ENCODE results near the gene GKN2. TPM values are rescaled to one million over a fixed set of nuclear protein-coding genes. Genes with fewer than 3 reads are reported as not detected.

Gene GKN2
- total and polyA plus RNA-seq, 11 donors, result not detected

- Histone ChIP-seq H3K27ac (no peak overlapping the region), H3K4me1 (peaks cover 0 to 13% (median 0%) of the 10 kb centered on the region in 12 donors), H3K27me3 (peaks cover 0 to 3% (median 0%) of the 10 kb centered on the region in 9 donors), H3K4me3 (no peak overlapping the region), H3K36me3 (no peaks in the 10 kb centered on the region), H3K9me3 (peaks cover 0 to 8% (median 0%) of the 10 kb centered on the region in 12 donors)
- no peak for DNase-seq
- 62 to 89% (median 81%) methylated on average over 1 of the region's 1 CpG for WGBS, 4 donors
- no peak for TF ChIP-seq CTCF (IDR thresholded peaks at IDR 0.05)
- no peak for TF ChIP-seq POLR2A (IDR thresholded peaks at IDR 0.05)
- intact Hi-C loops (cut with DNase I), result no loop called here
- no peak for ATAC-seq
These were observed 15.8 kb downstream of the GKN2 start for GRCh38 chr2:68936889-68937288.

- Histone ChIP-seq H3K36me3 (no peaks in the 10 kb centered on the region), H3K27me3 (peaks cover 0 to 2% (median 0%) of the 10 kb centered on the region in 9 donors), H3K4me1 (peaks cover 0 to 13% (median 0%) of the 10 kb centered on the region in 12 donors), H3K9me3 (peaks cover 0 to 8% (median 0%) of the 10 kb centered on the region in 12 donors), H3K4me3 (no peak overlapping the region), H3K27ac (no peak overlapping the region)
- WGBS, 4 donors, result 47 to 80% (median 59%) methylated on average over 2 of the region's 2 CpGs
- intact Hi-C loops (cut with DNase I), result no loop called here
- TF ChIP-seq POLR2A (IDR thresholded peaks at IDR 0.05), result no peak
- TF ChIP-seq CTCF (IDR thresholded peaks at IDR 0.05), result no peak
- DNase-seq (no peak), ATAC-seq (no peak)
These were observed 16.3 kb downstream of the GKN2 start for GRCh38 chr2:68936427-68936826.

- Histone ChIP-seq H3K27me3 (no peaks in the 10 kb centered on the region), H3K9me3 (peaks cover 0 to 8% (median 0%) of the 10 kb centered on the region in 12 donors), H3K4me3 (no peak overlapping the region), H3K4me1 (peaks cover 0 to 13% (median 0%) of the 10 kb centered on the region in 12 donors), H3K27ac (no peak overlapping the region), H3K36me3 (no peaks in the 10 kb centered on the region)
- DNase-seq, result no peak
- TF ChIP-seq POLR2A (IDR thresholded peaks at IDR 0.05), result no peak
- whole genome bisulfite sequencing, 4 donors, result 95 to 99% (median 98%) methylated on average over 5 of the region's 5 CpGs
- intact Hi-C loops (cut with DNase I), result no loop called here
- no peak for ATAC-seq
These were observed 17.2 kb downstream of the GKN2 start for GRCh38 chr2:68935471-68935870.

GRCh38 chr2:68934021-68934420 is 18.7 kb downstream of the GKN2 start:
- ATAC-seq, result no peak
- no peak for DNase-seq
- Histone ChIP-seq H3K27me3 (no peaks in the 10 kb centered on the region), H3K36me3 (no peaks in the 10 kb centered on the region), H3K27ac (no peak overlapping the region), H3K4me3 (no peak overlapping the region), H3K4me1 (peaks cover 0 to 13% (median 0%) of the 10 kb centered on the region in 12 donors), H3K9me3 (peaks cover 0 to 1% (median 0%) of the 10 kb centered on the region in 12 donors)
- no peak for TF ChIP-seq CTCF (IDR thresholded peaks at IDR 0.05)
- TF ChIP-seq POLR2A (IDR thresholded peaks at IDR 0.05), result no peak
- intact Hi-C loops (cut with DNase I), result no loop called here
- 92 to 98% (median 96%) methylated on average over 3 of the region's 3 CpGs for WGBS, 4 donors

- H3K27me3 ChIP-seq, result peaks cover 0 to 5% (median 0%) of the 10 kb centered on the region in 9 donors
- H3K4me3 ChIP-seq, result no peak overlapping the region
- H3K9me3 ChIP-seq, result no peaks in the 10 kb centered on the region
- DNase-seq, result no peak
- 80 to 87% (median 82%) methylated on average over 4 of the region's 4 CpGs for WGBS, 4 donors
- no peaks in the 10 kb centered on the region for H3K36me3 ChIP-seq
- intact Hi-C loops (cut with DNase I), result no loop called here
- no peak overlapping the region for H3K27ac ChIP-seq
- no peak for ATAC-seq
- TF ChIP-seq POLR2A (IDR thresholded peaks at IDR 0.05), result no peak
- no peak for TF ChIP-seq CTCF (IDR thresholded peaks at IDR 0.05)
- H3K4me1 ChIP-seq, result peaks cover 0 to 13% (median 0%) of the 10 kb centered on the region in 12 donors
These were observed 20.3 kb downstream of the GKN2 start for GRCh38 chr2:68932402-68932801.

Data from heart left ventricle (tissue), 16 donors.